Peyer's patch (tissue), 4 donors: ENCODE results near the gene RAPGEF5.
"Not testable (repeated sequence)": the region's sequence is repeated elsewhere in the genome, so short reads cannot be mapped to it uniquely, and the experiment has no call there.

Source experiments
- CTCF ChIP-seq, 6 experiments: fragments of 450-650 bp in 4 of 6; fragments of 200-600 bp in 2 of 6; sonication (generic) in 1 of 6; IDR thresholded peaks; one replicate each; pipeline ENCODE4 v1.5.1; 2017 to 2019; ENCODE audit warnings: antibody characterized with exemption in 6 of 6, mild to moderate bottlenecking in 3 of 6, moderate library complexity in 1 of 6
- POLR2A ChIP-seq, 2 donors: fragments of 450-650 bp; IDR thresholded peaks; one replicate each; pipeline ENCODE4 v1.5.1; 2017; ENCODE audit warnings: antibody characterized with exemption in 2 of 2, mild to moderate bottlenecking in 2 of 2, moderate library complexity in 2 of 2

GRCh38 chr7:22078872-22079271 is 278.1 kb downstream of the RAPGEF5 start:
- not testable (repeated sequence) for TF ChIP-seq POLR2A, CTCF (IDR thresholded peaks at IDR 0.05)
